Left ventricle myocardium inferior (tissue), 1 donor: Measurements from ENCODE around the gene CSAD. TPM values are rescaled to one million over a fixed set of nuclear protein-coding genes. Genes with fewer than 3 reads are reported as not detected.

Experiments
- DNase-seq: peaks from one replicate; pipeline ENCODE4 v3.0.0-alpha.2; 2020
- H3K27ac ChIP-seq: fragments of 200-600 bp; replicated peaks from 2 replicates; pipeline ENCODE4 v1.8.0; 2021
- H3K27me3 ChIP-seq: fragments of 200-600 bp; 2 replicates; pipeline ENCODE4 v1.8.0; 2021; ENCODE audit warnings: low read depth
- H3K36me3 ChIP-seq: fragments of 200-600 bp; 2 replicates; pipeline ENCODE4 v1.8.0; 2021
- H3K4me1 ChIP-seq: fragments of 200-600 bp; 2 replicates; pipeline ENCODE4 v1.8.0; 2021
- H3K4me3 ChIP-seq: fragments of 200-600 bp; 2 replicates; pipeline ENCODE4 v1.8.0; 2021; ENCODE audit warnings: mild to moderate bottlenecking, moderate library complexity
- H3K9me3 ChIP-seq: fragments of 200-600 bp; replicated peaks from 2 replicates; pipeline ENCODE4 v1.8.0; 2021
- CTCF ChIP-seq: fragments of 200-600 bp; IDR thresholded peaks from 2 replicates; pipeline ENCODE4 v1.8.0; 2021; ENCODE audit warnings: antibody characterized with exemption, mild to moderate bottlenecking, borderline replicate concordance
- intact Hi-C: fragments of 100-400 bp; cut with micrococcal nuclease; formaldehyde crosslinking; loops from one replicate; pipeline ENCODE4 v1.11.0; 2022
- total RNA-seq: library from RNA; stranded (reverse); fragmentation: NEBNext Ultra II Directional; extraction: Animal tissue kit (Norgen Biotek cat#: 25700); gene quantifications from one replicate; pipeline ENCODE4 v1.2.1, GENCODE V29; 2021
- donor health status: DM: no; HTN: yes; CAD: no; lungs with severe emphysema.

CSAD gene
- total RNA-seq, 1 donor from 2014 or later = 12.2 TPM

GRCh38 chr12:53199700-53200099 is 19.0 kb upstream of the CSAD start:
- intact Hi-C loops = loop anchor here (5.0 kb wide), 2 partner anchors 37 to 132 kb away; no protein-coding TSS in a partner anchor
- Histone ChIP-seq H3K4me3 (no peak overlapping the region), H3K27me3 (no peaks in the 10 kb centered on the region), H3K27ac (no peak overlapping the region), H3K9me3 (no peaks in the 10 kb centered on the region), H3K36me3 (no peaks in the 10 kb centered on the region), H3K4me1 (peaks cover 14% of the 10 kb centered on the region)
- TF ChIP-seq CTCF = no peak
- DNase-seq = no peak

- Histone ChIP-seq H3K27ac (no peak overlapping the region), H3K36me3 (no peaks in the 10 kb centered on the region), H3K27me3 (no peaks in the 10 kb centered on the region), H3K4me3 (no peak overlapping the region), H3K4me1 (peaks cover 16% of the 10 kb centered on the region), H3K9me3 (no peaks in the 10 kb centered on the region)
- no peak for DNase-seq
- no peak for TF ChIP-seq CTCF
- intact Hi-C loops = loop anchor here (5.0 kb wide), 2 partner anchors 36 to 131 kb away; no protein-coding TSS in a partner anchor
Measured at GRCh38 chr12:53198486-53199110, 17.9 kb upstream of the CSAD start.

GRCh38 chr12:53197011-53197640 is 16.4 kb upstream of the CSAD start:
- H3K9me3 ChIP-seq = no peaks in the 10 kb centered on the region
- no peak for TF ChIP-seq CTCF
- DNase-seq = no peak
- H3K27me3 ChIP-seq = no peaks in the 10 kb centered on the region
- intact Hi-C loops = loop anchor here (5.0 kb wide), 2 partner anchors 35 to 130 kb away; no protein-coding TSS in a partner anchor
- H3K4me1 ChIP-seq = peaks cover 16% of the 10 kb centered on the region
- H3K27ac ChIP-seq = no peak overlapping the region
- H3K36me3 ChIP-seq = no peaks in the 10 kb centered on the region
- H3K4me3 ChIP-seq = peak overlapping the region; percentile 60

DNA sequence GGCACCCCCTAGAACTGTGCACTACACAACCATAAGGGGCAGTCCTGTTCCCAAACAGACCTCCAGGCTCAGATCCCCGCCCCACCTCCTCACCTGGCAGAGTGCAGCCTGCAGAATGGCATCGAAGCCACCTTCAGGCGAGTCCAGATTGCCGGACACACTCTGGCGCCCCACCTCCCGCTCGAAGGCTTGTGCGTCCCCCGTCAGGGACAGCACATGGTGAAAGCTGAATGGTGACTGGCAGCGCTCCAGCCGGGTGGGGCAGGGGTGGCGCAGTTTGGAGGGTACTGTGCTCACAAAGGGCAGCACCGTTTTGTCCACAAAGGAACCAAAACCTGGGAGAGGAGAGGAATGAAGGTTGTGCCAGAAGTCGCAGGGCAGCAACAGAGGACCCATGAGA is 15.8 kb upstream of the CSAD start:
- H3K9me3 ChIP-seq = no peaks in the 10 kb centered on the region
- no peak for DNase-seq
- H3K27ac ChIP-seq = no peak overlapping the region
- intact Hi-C loops = loop anchor here (5.0 kb wide), 2 partner anchors 34 to 129 kb away; no protein-coding TSS in a partner anchor
- peaks cover 16% of the 10 kb centered on the region for H3K4me1 ChIP-seq
- no peaks in the 10 kb centered on the region for H3K36me3 ChIP-seq
- TF ChIP-seq CTCF = no peak
- H3K27me3 ChIP-seq = no peaks in the 10 kb centered on the region
- H3K4me3 ChIP-seq = no peak overlapping the region

- Histone ChIP-seq H3K27ac (no peak overlapping the region), H3K9me3 (no peaks in the 10 kb centered on the region), H3K27me3 (no peaks in the 10 kb centered on the region), H3K4me3 (no peak overlapping the region), H3K36me3 (no peaks in the 10 kb centered on the region), H3K4me1 (peaks cover 16% of the 10 kb centered on the region)
- no peak for TF ChIP-seq CTCF
- intact Hi-C loops = loop anchor here (5.0 kb wide), 2 partner anchors 33 to 128 kb away; no protein-coding TSS in a partner anchor
- no peak for DNase-seq
Measured at GRCh38 chr12:53195516-53196420, 15.0 kb upstream of the CSAD start.
